HG03039 (cell line): ENCODE results near the gene ATG12.
"Not testable (repeated sequence)": the region's sequence is repeated elsewhere in the genome, so short reads cannot be mapped to it uniquely, and the experiment has no call there.

ENCODE experiments used
- ATAC-seq: cut with Tn5 transposase; IDR thresholded peaks from one replicate; pipeline ENCODE4 v1.9.1; 2021; ENCODE audit warnings: mild to moderate bottlenecking, moderate library complexity; ENCODE audit not compliant: unreplicated experiment

Gene ATG12

GRCh38 chr5:115843444-115844130 is 2.2 kb upstream of the ATG12 start:
- ATAC-seq, result no peak

DNA sequence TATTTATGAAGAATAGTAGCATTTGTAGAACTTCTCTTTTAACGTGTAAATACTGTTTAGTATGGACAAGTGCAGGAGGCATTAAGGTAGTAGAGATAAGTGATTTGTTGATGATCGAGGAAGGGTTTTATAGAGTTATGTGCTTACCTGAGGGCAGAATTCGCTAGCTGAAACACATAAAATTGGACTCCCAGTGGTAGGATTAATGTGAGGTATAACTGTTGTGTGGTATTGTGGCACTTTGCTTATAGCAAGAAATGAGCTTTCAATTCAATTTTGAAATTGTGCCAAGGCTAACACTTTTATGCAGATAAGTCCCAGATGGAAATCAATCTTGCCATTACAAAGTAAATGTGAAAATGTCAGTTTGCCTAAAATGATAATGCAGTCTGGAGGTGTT is 1.6 kb upstream of the ATG12 start:
- ATAC-seq, result no peak

GRCh38 chr5:115842089-115842935 is 947 bp upstream of the ATG12 start:
- peak; percentile 28 for ATAC-seq

GRCh38 chr5:115840873-115841272 is 492 bp downstream of the ATG12 start:
- no peak for ATAC-seq

GRCh38 chr5:115838885-115839518 is 2.4 kb downstream of the ATG12 start:
- ATAC-seq, result no peak

DNA sequence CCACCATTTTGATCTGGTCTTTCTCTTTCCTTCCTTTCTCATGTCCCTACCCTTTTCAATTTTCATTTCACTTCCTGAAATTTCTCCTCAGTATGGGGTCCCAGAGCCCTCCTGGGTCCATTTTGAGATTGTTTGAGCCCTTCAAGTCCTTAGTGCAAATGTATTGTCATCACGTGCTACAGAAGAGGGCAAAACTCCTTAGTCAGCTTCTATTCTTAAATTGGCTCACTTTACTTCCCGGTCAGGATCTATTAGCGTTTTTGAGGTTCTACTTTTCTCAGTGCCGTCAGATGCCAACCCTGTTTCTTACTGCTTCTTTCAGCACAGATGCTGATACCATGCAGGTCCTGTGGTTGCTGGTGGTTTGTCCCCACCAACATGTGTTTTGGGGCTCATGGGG is 5.9 kb downstream of the ATG12 start:
- ATAC-seq, result no peak

- ATAC-seq, result peak; percentile 84
These were observed 10.1 kb downstream of the ATG12 start for GRCh38 chr5:115831163-115831768.

DNA sequence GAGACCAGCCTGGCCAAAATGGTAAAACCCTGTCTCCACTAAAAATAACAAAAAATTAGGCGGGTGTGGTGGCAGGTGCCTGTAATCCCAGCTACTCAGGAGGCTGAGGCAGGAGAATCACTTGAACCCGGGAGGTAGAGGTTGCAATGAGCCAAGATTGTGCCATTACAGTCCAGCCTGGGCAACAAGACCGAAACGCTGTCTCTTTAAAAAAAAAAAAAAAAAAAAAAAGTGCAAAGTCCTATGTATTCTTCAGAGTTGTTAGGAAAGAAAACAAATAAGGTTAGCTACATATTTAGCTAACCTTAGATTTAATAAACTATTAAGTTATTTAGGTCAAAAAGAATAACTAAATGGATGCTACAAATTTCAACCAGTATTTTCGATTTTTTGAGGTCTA is 11.5 kb downstream of the ATG12 start:
- no peak for ATAC-seq

DNA sequence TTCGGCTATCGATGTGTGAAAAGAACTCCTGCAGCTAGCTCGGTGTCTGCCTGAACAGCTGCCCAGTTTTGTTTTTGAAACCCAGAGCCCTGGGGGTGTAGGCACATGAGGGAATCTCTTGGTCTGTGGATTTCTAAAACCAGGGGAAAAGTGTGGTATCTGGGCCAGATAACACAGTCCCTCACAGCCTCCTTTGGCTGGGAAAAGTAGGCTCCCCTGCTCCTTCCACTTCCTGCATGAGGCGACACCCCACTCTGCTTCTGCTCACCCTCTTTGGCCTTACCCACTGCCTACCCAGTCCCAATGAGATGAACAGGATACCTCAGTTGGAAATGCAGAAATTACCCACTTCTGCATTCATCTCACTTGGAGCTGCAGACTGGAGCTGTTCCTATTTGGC is 15.4 kb downstream of the ATG12 start:
- ATAC-seq, result no peak

DNA sequence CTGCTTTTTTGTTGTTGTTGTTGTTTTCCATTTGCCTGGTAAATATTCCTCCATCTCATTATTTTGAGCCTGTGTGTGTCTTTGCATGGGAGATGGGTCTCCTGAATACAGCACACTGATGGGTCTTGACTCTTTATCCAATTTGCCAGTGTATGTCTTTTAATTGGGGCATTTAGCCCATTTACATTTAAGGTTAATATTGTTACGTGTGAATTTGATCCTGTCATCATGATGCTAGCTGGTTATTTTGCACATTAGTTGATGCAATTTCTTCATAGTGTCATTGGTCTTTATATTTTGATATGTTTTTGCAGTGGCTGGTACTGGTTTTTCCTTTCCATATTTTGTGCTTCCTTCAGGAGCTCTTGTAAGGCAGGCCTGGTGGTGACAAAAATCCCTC is 16.4 kb downstream of the ATG12 start:
- not testable (repeated sequence) for ATAC-seq

DNA sequence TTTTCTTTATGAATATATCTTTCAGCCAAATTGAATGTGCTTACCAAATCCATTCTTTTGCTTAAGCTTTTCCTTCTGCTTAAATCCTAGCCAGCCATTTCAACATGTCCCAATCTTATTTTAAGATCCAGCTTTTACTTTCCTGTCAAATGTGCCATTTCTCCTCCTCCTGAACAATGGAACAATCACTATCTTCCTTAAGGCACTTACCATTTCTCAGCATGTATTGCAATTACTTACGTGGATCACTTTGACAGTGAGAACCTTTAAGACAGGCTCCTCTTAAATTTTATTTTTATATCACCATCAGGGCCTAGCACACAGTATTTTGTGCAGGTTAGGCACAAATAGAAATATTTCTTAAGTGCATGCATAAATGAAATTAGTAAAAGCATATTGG is 20.5 kb downstream of the ATG12 start:
- ATAC-seq, result no peak

DNA sequence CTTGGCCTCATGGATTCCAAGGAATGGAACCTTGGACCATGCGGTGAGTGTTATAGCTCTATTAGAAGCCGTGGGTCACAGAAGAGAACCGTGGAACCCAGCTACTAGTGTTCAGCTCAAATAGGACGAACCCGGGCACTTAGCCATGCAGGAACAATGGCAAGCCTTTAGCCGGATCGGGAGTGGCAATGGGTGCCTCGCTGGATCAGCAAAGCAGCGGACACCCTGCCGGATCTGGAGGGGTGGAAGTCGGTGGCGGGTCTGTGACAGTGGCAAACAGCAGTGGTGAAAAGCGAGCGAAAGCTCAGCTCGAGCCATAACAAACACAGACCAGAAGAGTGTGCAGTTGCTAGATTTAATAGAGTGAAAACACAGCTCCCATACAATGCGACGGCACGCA is 22.5 kb downstream of the ATG12 start:
- no peak for ATAC-seq

- ATAC-seq, result no peak
These were observed 24.0 kb downstream of the ATG12 start for GRCh38 chr5:115817386-115817785.

DNA sequence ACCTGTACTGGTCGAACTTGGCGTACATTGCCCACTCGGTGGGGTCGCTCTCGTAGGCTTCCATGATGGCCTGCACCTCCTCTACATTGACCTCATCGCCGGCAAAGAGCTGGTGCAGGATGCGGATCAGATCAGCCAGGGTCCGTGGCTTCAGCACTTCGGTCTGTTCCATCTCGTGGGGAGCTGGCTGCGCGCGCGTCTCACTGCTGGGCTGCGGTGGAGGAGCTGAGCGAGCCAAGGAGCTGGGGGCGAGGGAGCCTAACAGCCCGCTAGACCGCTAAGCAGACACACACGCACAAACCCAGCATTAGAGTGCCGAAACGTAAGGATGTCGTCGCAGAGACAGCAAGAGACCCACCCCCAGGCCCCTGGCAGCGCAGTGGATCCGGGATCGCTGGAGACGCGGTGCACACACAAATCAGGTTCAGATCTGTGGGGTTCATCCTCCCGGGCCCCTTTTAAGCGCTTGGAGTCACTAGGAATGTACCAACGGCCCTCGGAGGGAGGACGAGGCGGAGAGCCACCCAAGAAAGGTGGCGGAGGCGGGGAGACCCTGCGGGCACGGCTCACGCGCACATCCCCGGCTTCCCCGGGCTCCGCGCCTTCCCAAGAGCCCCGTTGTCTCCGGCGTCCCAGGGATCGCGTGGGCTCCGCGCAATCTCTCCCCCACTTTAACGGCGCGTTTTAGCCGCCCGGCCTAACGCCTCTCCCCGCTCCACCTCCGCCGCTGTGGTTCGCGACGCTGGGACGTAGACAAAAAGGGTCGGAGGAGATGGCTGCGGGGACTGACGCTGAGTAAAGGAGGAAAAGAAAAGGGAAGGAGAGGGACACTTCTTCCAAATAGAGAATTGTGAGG is 24.9 kb downstream of the ATG12 start, which contains the start of gene CDO1:
Gene CDO1, minus strand, starts transcription at position 434 of the 856 bp plus-strand sequence. Its CDS starts 262 bp downstream, at position 172.
- ATAC-seq, result no peak

GRCh38 chr5:115815693-115816225 is 25.6 kb downstream of the ATG12 start:
- no peak for ATAC-seq

DNA sequence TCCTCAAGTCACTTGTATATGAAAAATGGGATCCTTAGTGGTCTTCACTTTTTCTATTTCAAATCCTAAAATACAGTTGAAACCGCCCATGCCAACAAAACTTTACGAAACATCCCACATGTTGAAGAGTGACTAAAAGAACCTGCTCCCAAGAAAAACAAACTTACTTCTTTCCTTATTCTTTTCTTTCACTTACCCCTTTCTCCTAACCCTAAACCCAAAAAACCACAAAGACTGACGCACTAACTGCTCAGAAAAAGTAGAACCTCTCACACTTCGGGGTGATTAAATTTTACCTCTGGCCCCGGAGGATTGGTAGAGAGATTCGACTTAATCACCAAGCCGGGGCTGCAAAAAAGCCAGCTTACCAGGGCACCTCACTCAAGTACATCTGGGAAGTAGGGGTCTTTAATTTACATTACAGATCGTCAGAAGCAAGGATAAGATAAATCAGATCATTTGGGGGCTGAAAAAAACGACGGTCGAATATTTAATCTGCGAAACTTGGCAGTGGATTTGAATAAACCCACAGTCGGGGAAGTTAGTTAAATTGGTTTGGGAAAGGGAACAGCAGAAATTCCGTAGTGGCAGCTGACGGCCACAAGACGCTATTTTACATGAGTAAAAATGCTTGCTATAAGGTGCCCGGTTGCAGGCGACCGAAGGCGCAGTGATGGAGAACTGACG is 26.2 kb downstream of the ATG12 start:
- ATAC-seq, result no peak

- ATAC-seq, result no peak
These were observed 27.6 kb downstream of the ATG12 start for GRCh38 chr5:115813719-115814118.

DNA sequence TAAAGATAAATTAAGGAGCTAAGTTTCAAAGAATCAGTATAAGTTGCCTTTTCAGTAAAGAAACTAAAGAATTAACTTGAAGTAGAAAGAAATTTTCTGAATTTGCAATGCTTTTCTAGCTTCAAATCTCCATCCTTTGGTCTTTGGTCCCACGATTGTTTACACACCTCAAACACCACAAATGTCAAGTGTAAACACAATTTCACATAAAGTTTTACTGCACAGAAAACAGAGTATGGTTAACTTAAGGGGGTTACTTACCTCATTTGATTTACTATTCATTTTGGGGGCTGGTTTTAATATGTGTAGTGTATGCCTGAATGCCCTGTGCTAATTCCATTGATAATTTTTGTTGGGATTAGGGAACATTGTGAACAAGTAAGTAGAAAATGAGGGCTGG is 29.0 kb downstream of the ATG12 start:
- ATAC-seq, result no peak

- ATAC-seq, result no peak
These were observed 30.0 kb downstream of the ATG12 start for GRCh38 chr5:115811406-115811805.

DNA sequence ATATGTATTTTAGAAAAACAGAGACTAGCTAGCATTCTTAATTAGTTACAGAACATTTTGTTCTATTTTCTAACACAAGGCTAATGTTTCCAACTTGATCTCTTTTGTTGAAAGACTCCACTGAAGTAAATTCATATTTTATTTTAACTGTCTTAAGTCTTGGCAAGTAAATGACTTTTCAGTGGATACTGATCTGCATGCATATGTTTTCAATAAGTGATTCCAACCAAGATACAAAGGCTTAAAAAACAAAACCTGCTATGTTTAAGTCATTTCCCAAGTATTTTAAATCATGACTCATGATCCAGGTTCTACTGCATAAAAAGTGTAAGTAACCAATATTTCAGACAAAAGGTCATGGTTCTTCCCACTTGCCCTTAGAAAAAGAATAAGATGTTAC is 30.6 kb downstream of the ATG12 start:
- ATAC-seq, result no peak
